B cell (primary cell): Measurements from ENCODE around the gene AGO3. TPM values are rescaled to one million over a fixed set of nuclear protein-coding genes. Genes with fewer than 3 reads are reported as not detected.

Experiments used
- ATAC-seq: fragments of 200-7000 bp; cut with Tn5 transposase; one replicate; pipeline ENCODE4 v1.10.0; 2021; ENCODE audit warnings: low read depth, mild to moderate bottlenecking, moderate number of reproducible peaks, moderate library complexity
- CTCF ChIA-PET: fragments of 350-600 bp; sonication (Branson Sonifier 250); formaldehyde crosslinking; loops from one replicate; lab custom pipeline; 2021; ENCODE audit warnings: antibody characterized with exemption, inconsistent platforms; lab: Charles Lee
- POLR2A ChIA-PET: fragments of 350-600 bp; sonication (Branson Sonifier 250); formaldehyde crosslinking; loops from one replicate; lab custom pipeline; 2021; ENCODE audit warnings: antibody characterized with exemption; lab: Charles Lee
- DNase-seq: peaks from one replicate; pipeline ENCODE4 v3.0.0; 2013
- H2AFZ ChIP-seq: 2 replicates; pipeline ENCODE4 v1.6.1; 2012; ENCODE audit warnings: mild to moderate bottlenecking, low read depth, low read length; ENCODE audit not compliant: insufficient read depth, poor library complexity, severe bottlenecking
- H3K27ac ChIP-seq, 2 donors: 1 replicate in 1 of 2; 2 replicates in 1 of 2; pipeline ENCODE4 v1.5.1; 2012 to 2013; ENCODE audit warnings: low read length in 2 of 2, mild to moderate bottlenecking in 2 of 2, moderate library complexity in 1 of 2
- H3K27me3 ChIP-seq, 4 experiments: fragments of 200-600 bp in 1 of 4; sonication (generic) in 1 of 4; replicated peaks in 1 of 4; 1 replicate in 2 of 4; 2 replicates in 2 of 4; pipeline versions ENCODE4 v1.6.1 to v1.7.0; 2013 to 2016; ENCODE audit warnings: low read length in 3 of 4, mild to moderate bottlenecking in 2 of 4, mixed read lengths in 1 of 4, moderate library complexity in 1 of 4; ENCODE audit not compliant: insufficient read depth in 4 of 4, control insufficient read depth in 3 of 4; ENCODE audit errors: control extremely low read depth in 1 of 4
- H3K36me3 ChIP-seq, 2 experiments: replicated peaks in 1 of 2; 1 replicate in 1 of 2; 2 replicates in 1 of 2; pipeline versions ENCODE4 v1.6.1 to v1.7.1; 2013; ENCODE audit warnings: low read length in 1 of 2; ENCODE audit not compliant: insufficient read depth in 2 of 2, control insufficient read depth in 1 of 2; ENCODE audit errors: control extremely low read depth in 1 of 2, extremely low read depth in 1 of 2
- H3K4me1 ChIP-seq, 2 donors: fragments of 200-600 bp in 1 of 2; sonication (generic) in 1 of 2; 1 replicate in 1 of 2; 2 replicates in 1 of 2; pipeline versions ENCODE4 v1.5.1 to v1.6.1; 2013 to 2017; ENCODE audit warnings: low read length in 2 of 2; ENCODE audit not compliant: control insufficient read depth in 2 of 2, insufficient read depth in 2 of 2
- H3K4me2 ChIP-seq: replicated peaks from 2 replicates; pipeline ENCODE3; 2012; ENCODE audit warnings: mild to moderate bottlenecking, low read depth, low read length; ENCODE audit not compliant: poor library complexity, severe bottlenecking
- H3K4me3 ChIP-seq, 5 experiments: fragments of 200-600 bp in 1 of 5; sonication (generic) in 1 of 5; 1 replicate in 3 of 5; 2 replicates in 2 of 5; pipeline versions ENCODE4 v1.5.1 to v1.7.0; 2011 to 2016; ENCODE audit warnings: low read length in 4 of 5, mild to moderate bottlenecking in 4 of 5, low read depth in 2 of 5, control low read depth in 1 of 5, moderate library complexity in 1 of 5; ENCODE audit not compliant: insufficient read depth in 1 of 5; ENCODE audit errors: control extremely low read depth in 1 of 5, extremely low read depth in 1 of 5
- H3K79me2 ChIP-seq: fragments of 200-600 bp; sonication (generic); one replicate; pipeline ENCODE4 v1.6.0; 2016; ENCODE audit warnings: low read length; ENCODE audit not compliant: control insufficient read depth, insufficient read depth
- H3K9ac ChIP-seq: fragments of 200-600 bp; sonication (generic); 2 replicates; pipeline ENCODE4 v1.6.1; 2017; ENCODE audit warnings: mild to moderate bottlenecking, low read length, moderate library complexity
- H3K9me3 ChIP-seq, 3 donors: one replicate each; pipeline versions ENCODE4 v1.6.1 to v1.7.1; 2013; ENCODE audit warnings: low read length in 2 of 3; ENCODE audit not compliant: control insufficient read depth in 2 of 3, insufficient read depth in 1 of 3; ENCODE audit errors: control extremely low read depth in 1 of 3
- H4K20me1 ChIP-seq: 2 replicates; pipeline ENCODE4 v1.6.0; 2012; ENCODE audit warnings: mild to moderate bottlenecking, low read length; ENCODE audit not compliant: insufficient read depth, control insufficient read depth, poor library complexity, severe bottlenecking
- H3K27ac Mint-ChIP-seq: one replicate; pipeline ENCODE4 v1.8.0; 2021; ENCODE audit warnings: mixed read lengths
- H3K27me3 Mint-ChIP-seq: one replicate; pipeline ENCODE4 v1.8.0; 2021; ENCODE audit warnings: mixed read lengths
- H3K4me1 Mint-ChIP-seq: one replicate; pipeline ENCODE4 v1.8.0; 2021; ENCODE audit warnings: mixed read lengths
- H3K4me3 Mint-ChIP-seq: one replicate; pipeline ENCODE4 v1.8.0; 2021; ENCODE audit warnings: mixed read lengths
- H3K9me3 Mint-ChIP-seq: one replicate; pipeline ENCODE4 v1.8.0; 2022; ENCODE audit warnings: mixed read lengths; ENCODE audit not compliant: insufficient read depth
- CTCF ChIP-seq: fragments of 200-600 bp; IDR thresholded peaks from one replicate; pipeline ENCODE4 v1.8.0; 2022; ENCODE audit warnings: antibody characterized with exemption, mild to moderate bottlenecking
- EZH2 ChIP-seq: IDR thresholded peaks from 2 replicates; pipeline ENCODE4 v1.6.1; 2012; ENCODE audit warnings: borderline replicate concordance, low read depth, mild to moderate bottlenecking, moderate library complexity, low read length; ENCODE audit not compliant: insufficient read depth, poor library complexity, severe bottlenecking
- WGBS: methylation state at CpG from one replicate; pipeline ENCODE4 v1.1.5; 2013; ENCODE audit warnings: missing lambda C conversion rate; ENCODE audit not compliant: insufficient coverage; 5-methylcytosine and 5-hydroxymethylcytosine counted together
- intact Hi-C: fragments of 100-400 bp; cut with micrococcal nuclease; formaldehyde crosslinking; loops from one replicate; pipeline ENCODE4 v1.10.0; 2022
- polyA plus RNA-seq: library from polyadenylated mRNA; depleted of rRNA; stranded (reverse); fragments of >200 nt; gene quantifications from 2 replicates; pipeline ENCODE4 v1.2.3, GENCODE V29; 2012
- total RNA-seq, 2 donors: library from RNA; stranded (reverse); fragments of 120-200 nt in 1 of 2; gene quantifications; 1 replicate in 1 of 2; 2 replicates in 1 of 2; pipeline versions ENCODE4 v1.2.3 to v1.2.4, GENCODE V29; 2013 to 2022

The AGO3 gene
- total and polyA plus RNA-seq, 2 donors (not counting 1 experiment from before 2014, with no cell fraction given): 5.1 to 44.9 TPM

GRCh38 chr1:36053978-36054377 is 123.1 kb downstream of the AGO3 start:
- H3K9ac ChIP-seq: no peak overlapping the region
- H3K36me3 ChIP-seq: peaks cover 0 to 17% of the 10 kb centered on the region in 2 experiments
- POLR2A ChIA-PET: no interaction called here
- no peaks in the 10 kb centered on the region for H3K27me3 ChIP-seq
- Mint-ChIP-seq H3K27me3 (no peaks in the 10 kb centered on the region), H3K4me1 (no peaks in the 10 kb centered on the region), H3K27ac (no peak overlapping the region), H3K4me3 (no peak overlapping the region), H3K9me3 (no peaks in the 10 kb centered on the region)
- H3K79me2 ChIP-seq: no peaks in the 10 kb centered on the region
- no peak overlapping the region for H3K4me2 ChIP-seq
- H3K4me1 ChIP-seq: no peaks in the 10 kb centered on the region
- H3K4me3 ChIP-seq: no peak overlapping the region
- no peaks in the 10 kb centered on the region for H4K20me1 ChIP-seq
- TF ChIP-seq CTCF (no peak), EZH2 (no peak)
- H3K9me3 ChIP-seq: no peaks in the 10 kb centered on the region
- no peak overlapping the region for H3K27ac ChIP-seq
- DNase-seq: no peak
- CTCF ChIA-PET: interaction anchor here (0.7 kb wide), 1 partner anchor 184 kb away, joined by 5 read pairs; no protein-coding TSS in a partner anchor
- ATAC-seq: no peak
- intact Hi-C loops: no loop called here
- H2AFZ ChIP-seq: no peak overlapping the region

- H3K36me3 ChIP-seq: peaks cover 0 to 17% of the 10 kb centered on the region in 2 experiments
- ChIA-PET CTCF (no interaction called here), POLR2A (interaction anchor here (0.6 kb wide), 1 partner anchor 1201 kb away, joined by 8 read pairs; no protein-coding TSS in a partner anchor)
- ATAC-seq (no peak), DNase-seq (no peak)
- Mint-ChIP-seq H3K27ac (no peak overlapping the region), H3K9me3 (no peaks in the 10 kb centered on the region), H3K4me1 (no peaks in the 10 kb centered on the region), H3K4me3 (no peak overlapping the region), H3K27me3 (no peaks in the 10 kb centered on the region)
- no peaks in the 10 kb centered on the region for H3K9me3 ChIP-seq
- H3K27ac ChIP-seq: no peak overlapping the region
- H3K4me3 ChIP-seq: no peak overlapping the region
- H2AFZ ChIP-seq: no peak overlapping the region
- no peaks in the 10 kb centered on the region for H3K27me3 ChIP-seq
- intact Hi-C loops: no loop called here
- H4K20me1 ChIP-seq: no peaks in the 10 kb centered on the region
- no CpG with 5 or more reads among the region's 5 CpGs for WGBS
- no peak overlapping the region for H3K9ac ChIP-seq
- no peaks in the 10 kb centered on the region for H3K79me2 ChIP-seq
- no peaks in the 10 kb centered on the region for H3K4me1 ChIP-seq
- no peak overlapping the region for H3K4me2 ChIP-seq
- TF ChIP-seq CTCF: no peak
- TF ChIP-seq EZH2: no peak
These were observed 124.8 kb downstream of the AGO3 start for GRCh38 chr1:36055706-36056105.
